Measurements from ENCODE around the gene FRMD8.
A peak's percentile ranks its signal among the peaks of the same experiment; 100 is the strongest.

DNA sequence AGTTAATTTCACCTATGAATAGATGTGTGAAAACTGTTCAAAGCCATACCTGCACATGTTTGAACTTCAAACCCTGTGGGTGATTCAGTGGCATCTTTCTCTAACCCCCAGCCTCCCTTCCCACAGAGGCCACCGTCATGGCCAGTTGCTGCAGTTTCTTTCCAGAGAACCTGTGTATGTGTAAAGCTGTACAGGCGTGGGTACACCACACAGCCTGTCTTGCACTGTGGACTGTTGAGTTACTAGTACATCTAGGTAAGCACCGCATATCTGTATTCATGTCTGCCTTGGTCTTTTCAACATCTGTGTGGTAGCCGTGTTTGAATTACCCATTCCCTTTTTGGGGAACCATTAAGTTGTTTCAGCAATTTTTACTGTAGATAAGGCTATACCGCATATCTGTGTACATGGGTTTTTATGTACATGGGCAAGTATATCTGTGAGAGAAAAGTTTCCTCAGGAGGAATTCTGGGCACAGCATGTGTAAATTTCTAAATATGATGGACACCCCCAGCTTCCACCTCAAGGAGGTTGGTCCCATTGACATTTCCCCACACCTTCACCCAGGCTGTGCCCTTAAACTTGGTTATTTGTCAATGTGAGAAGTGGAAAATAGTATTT lies 50.1 kb downstream of the FRMD8 start:
- TF ChIP-seq, protein P1, sequence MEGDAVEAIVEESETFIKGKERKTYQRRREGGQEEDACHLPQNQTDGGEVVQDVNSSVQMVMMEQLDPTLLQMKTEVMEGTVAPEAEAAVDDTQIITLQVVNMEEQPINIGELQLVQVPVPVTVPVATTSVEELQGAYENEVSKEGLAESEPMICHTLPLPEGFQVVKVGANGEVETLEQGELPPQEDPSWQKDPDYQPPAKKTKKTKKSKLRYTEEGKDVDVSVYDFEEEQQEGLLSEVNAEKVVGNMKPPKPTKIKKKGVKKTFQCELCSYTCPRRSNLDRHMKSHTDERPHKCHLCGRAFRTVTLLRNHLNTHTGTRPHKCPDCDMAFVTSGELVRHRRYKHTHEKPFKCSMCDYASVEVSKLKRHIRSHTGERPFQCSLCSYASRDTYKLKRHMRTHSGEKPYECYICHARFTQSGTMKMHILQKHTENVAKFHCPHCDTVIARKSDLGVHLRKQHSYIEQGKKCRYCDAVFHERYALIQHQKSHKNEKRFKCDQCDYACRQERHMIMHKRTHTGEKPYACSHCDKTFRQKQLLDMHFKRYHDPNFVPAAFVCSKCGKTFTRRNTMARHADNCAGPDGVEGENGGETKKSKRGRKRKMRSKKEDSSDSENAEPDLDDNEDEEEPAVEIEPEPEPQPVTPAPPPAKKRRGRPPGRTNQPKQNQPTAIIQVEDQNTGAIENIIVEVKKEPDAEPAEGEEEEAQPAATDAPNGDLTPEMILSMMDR (IDR thresholded peaks at IDR 0.05 in 4 of 5, conservative IDR thresholded peaks at IDR 0.05 in 1 of 5), result no peak
- TF ChIP-seq POLR2A (IDR thresholded peaks at IDR 0.05), result peak in 1 of 2 donors; percentile 11

Data from gastrocnemius medialis (tissue), 4 donors.